WI38 (cell line): ENCODE measurements around the gene HSPB6.

ENCODE experiments used
- H3K4me3 ChIP-seq: 2 replicates; pipeline ENCODE4 v1.5.1; 2011; ENCODE audit warnings: low read depth, mild to moderate bottlenecking, control low read depth, low read length
- CTCF ChIP-seq: IDR thresholded peaks from 2 replicates; pipeline ENCODE4 v1.5.1; 2012; ENCODE audit warnings: low read depth, mild to moderate bottlenecking, control low read depth, low read length

HSPB6 gene

GRCh38 chr19:35734273-35734672 lies 22.6 kb downstream of the HSPB6 start:
- no peak overlapping the region for H3K4me3 ChIP-seq
- no peak for TF ChIP-seq CTCF

GRCh38 chr19:35733180-35734125 lies 23.4 kb downstream of the HSPB6 start:
- no peak overlapping the region for H3K4me3 ChIP-seq
- TF ChIP-seq CTCF = no peak

GRCh38 chr19:35732540-35733179 lies 24.2 kb downstream of the HSPB6 start:
- no peak overlapping the region for H3K4me3 ChIP-seq
- no peak for TF ChIP-seq CTCF

- no peak for TF ChIP-seq CTCF
- no peak overlapping the region for H3K4me3 ChIP-seq
These were observed 24.9 kb downstream of the HSPB6 start for GRCh38 chr19:35731779-35732405.

GRCh38 chr19:35731353-35731752 lies 25.5 kb downstream of the HSPB6 start:
- TF ChIP-seq CTCF = no peak
- no peak overlapping the region for H3K4me3 ChIP-seq

GRCh38 chr19:35730326-35730725 lies 26.5 kb downstream of the HSPB6 start:
- TF ChIP-seq CTCF = no peak
- H3K4me3 ChIP-seq = no peak overlapping the region
